Testis (tissue), 3 donors: ENCODE data around the gene ST7. TPM values are rescaled to one million over a fixed set of nuclear protein-coding genes. Genes with fewer than 3 reads are reported as not detected.
"Not testable (repeated sequence)": the region's sequence is repeated elsewhere in the genome, so short reads cannot be mapped to it uniquely, and the experiment has no call there.

Source experiments
- DNase-seq: peaks from one replicate; pipeline ENCODE4 v3.0.0-alpha.2; 2019
- H3K27ac ChIP-seq, 2 donors: fragments of 200-600 bp; sonication (generic); one replicate each; pipeline ENCODE4 v1.5.1; 2019
- H3K27me3 ChIP-seq: fragments of 200-600 bp; sonication (generic); one replicate; pipeline ENCODE4 v1.5.1; 2019
- H3K36me3 ChIP-seq: fragments of 200-600 bp; sonication (generic); one replicate; pipeline ENCODE4 v1.5.1; 2017; ENCODE audit warnings: low read depth; ENCODE audit errors: missing control alignments
- H3K4me1 ChIP-seq: fragments of 200-600 bp; sonication (generic); one replicate; pipeline ENCODE4 v1.5.1; 2019
- H3K4me3 ChIP-seq, 2 donors: fragments of 200-600 bp; sonication (generic); one replicate each; pipeline ENCODE4 v1.5.1; 2017 to 2019
- H3K9me3 ChIP-seq: fragments of 200-600 bp; sonication (generic); one replicate; pipeline ENCODE4 v1.5.1; 2017
- POLR2A ChIP-seq: fragments of 450-650 bp; IDR thresholded peaks from one replicate; pipeline ENCODE4 v1.6.1; 2017; ENCODE audit warnings: antibody characterized with exemption, mild to moderate bottlenecking, moderate library complexity
- WGBS, 2 donors: methylation state at CpG; one replicate each; pipeline ENCODE4 v1.1.5; 2018; 5-methylcytosine and 5-hydroxymethylcytosine counted together
- intact Hi-C: fragments of 100-400 bp; cut with DNase I; formaldehyde crosslinking; loops from one replicate; pipeline ENCODE4 v1.15.1; 2023; ENCODE audit warnings: low total_unique reads
- polyA plus RNA-seq: library from polyadenylated mRNA; stranded (reverse); fragments of 350-450 nt; fragmentation: Illumina TruSeq; extraction: RNeasy Lipid Tissue Mini Kit (QIAGEN cat#74804); gene quantifications from one replicate; pipeline ENCODE4 v1.2.3, GENCODE V29; 2014; ENCODE audit warnings: low read depth, low replicate concordance; ENCODE audit not compliant: insufficient read depth
- total RNA-seq, 2 donors: library from RNA; depleted of rRNA; stranded (reverse); fragments of >200 nt; gene quantifications; one replicate each; pipeline ENCODE4 v1.2.3, GENCODE V29; 2016
- TF ChIP-seq, protein P1 (sequence below), 3 experiments: fragments of 450-650 bp in 2 of 3; fragments of 200-600 bp in 1 of 3; sonication (generic) in 1 of 3; IDR thresholded peaks; one replicate each; pipeline ENCODE4 v1.5.1; 2016 to 2019; ENCODE audit warnings: antibody characterized with exemption in 3 of 3, mild to moderate bottlenecking in 2 of 3, moderate library complexity in 1 of 3

The ST7 gene
- total and polyA plus RNA-seq, 3 donors from 2014 or later: 15.9 to 25.3 (median 23.2) TPM

DNA sequence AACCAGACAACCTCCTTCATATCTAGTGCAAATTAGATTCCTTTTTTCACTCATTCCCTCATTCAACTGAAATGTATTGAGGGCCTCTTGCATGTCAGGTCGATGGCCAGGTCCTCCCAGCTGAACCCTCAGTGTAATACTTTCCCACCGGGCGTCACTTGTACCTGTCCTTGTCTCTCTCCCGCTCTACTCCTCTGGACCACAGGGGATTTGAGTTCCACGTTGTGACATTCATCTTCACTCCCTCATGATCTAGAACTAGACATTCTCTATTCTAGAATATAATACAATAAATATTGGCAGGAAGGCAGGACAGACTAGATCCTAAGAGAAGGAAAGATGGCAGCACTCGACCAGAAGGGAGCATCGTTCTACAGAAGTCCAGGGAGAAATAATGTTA, 285.6 kb downstream of the ST7 start:
- WGBS, 2 donors: 82 to 91% methylated on average over 7 of the region's 7 CpGs
- Histone ChIP-seq H3K4me3 (no peak overlapping the region), H3K27me3 (no peaks in the 10 kb centered on the region), H3K36me3 (no peaks in the 10 kb centered on the region), H3K9me3 (no peaks in the 10 kb centered on the region), H3K27ac (no peak overlapping the region), H3K4me1 (no peaks in the 10 kb centered on the region)
- no peak for TF ChIP-seq POLR2A
- TF ChIP-seq, protein P1, sequence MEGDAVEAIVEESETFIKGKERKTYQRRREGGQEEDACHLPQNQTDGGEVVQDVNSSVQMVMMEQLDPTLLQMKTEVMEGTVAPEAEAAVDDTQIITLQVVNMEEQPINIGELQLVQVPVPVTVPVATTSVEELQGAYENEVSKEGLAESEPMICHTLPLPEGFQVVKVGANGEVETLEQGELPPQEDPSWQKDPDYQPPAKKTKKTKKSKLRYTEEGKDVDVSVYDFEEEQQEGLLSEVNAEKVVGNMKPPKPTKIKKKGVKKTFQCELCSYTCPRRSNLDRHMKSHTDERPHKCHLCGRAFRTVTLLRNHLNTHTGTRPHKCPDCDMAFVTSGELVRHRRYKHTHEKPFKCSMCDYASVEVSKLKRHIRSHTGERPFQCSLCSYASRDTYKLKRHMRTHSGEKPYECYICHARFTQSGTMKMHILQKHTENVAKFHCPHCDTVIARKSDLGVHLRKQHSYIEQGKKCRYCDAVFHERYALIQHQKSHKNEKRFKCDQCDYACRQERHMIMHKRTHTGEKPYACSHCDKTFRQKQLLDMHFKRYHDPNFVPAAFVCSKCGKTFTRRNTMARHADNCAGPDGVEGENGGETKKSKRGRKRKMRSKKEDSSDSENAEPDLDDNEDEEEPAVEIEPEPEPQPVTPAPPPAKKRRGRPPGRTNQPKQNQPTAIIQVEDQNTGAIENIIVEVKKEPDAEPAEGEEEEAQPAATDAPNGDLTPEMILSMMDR (IDR thresholded peaks at IDR 0.05): no peak
- no peak for DNase-seq
- intact Hi-C loops: no loop called here

DNA sequence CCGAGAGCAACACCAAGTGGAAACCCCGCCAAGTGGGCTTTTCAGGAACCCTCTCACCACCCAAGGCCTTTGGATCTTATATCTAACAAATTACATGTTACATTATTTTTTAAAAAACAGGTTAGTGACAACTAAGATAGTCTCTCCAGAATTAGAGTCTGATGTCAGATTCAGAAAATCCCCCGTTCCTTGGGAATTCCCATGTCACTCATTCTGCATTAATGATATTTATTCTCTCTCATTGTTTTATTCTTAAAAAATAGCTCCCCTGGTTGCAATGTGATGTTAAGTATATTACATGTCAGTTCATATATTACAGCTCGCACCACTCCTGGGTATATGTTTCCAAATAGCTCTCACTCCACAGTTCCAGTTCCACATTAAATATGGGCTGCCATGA, 287.8 kb downstream of the ST7 start:
- TF ChIP-seq POLR2A: no peak
- TF ChIP-seq, protein P1 (IDR thresholded peaks at IDR 0.05): no peak
- H3K27me3 ChIP-seq: no peaks in the 10 kb centered on the region
- no peak overlapping the region for H3K27ac ChIP-seq
- H3K4me3 ChIP-seq: no peak overlapping the region
- no peaks in the 10 kb centered on the region for H3K4me1 ChIP-seq
- 91 to 96% methylated on average over 4 of the region's 4 CpGs for WGBS, 2 donors
- intact Hi-C loops: no loop called here
- no peaks in the 10 kb centered on the region for H3K36me3 ChIP-seq
- DNase-seq: no peak
- H3K9me3 ChIP-seq: no peaks in the 10 kb centered on the region

DNA sequence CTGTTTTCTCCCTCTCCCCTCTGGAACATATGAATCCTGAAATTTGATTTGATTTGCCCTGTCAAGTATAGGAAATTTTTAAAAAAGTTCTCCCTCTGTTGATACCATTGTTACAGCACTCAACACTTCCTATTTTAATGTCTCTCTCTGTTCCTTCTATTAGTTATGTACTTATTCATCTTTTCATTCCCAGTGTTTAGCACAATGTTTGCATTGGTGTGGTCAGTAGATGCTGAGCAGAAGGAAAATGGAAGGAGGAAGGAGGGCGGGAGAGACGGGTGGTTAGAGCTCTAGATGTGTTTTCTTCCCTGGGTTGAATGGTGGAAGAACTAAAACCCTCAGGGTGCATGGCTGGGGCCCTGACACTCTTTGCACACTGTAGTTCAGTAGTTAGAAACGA, 290.1 kb downstream of the ST7 start:
- no peak for DNase-seq
- Histone ChIP-seq H3K36me3 (no peaks in the 10 kb centered on the region), H3K4me1 (no peaks in the 10 kb centered on the region), H3K27me3 (no peaks in the 10 kb centered on the region), H3K9me3 (no peaks in the 10 kb centered on the region), H3K27ac (no peak overlapping the region), H3K4me3 (no peak overlapping the region)
- no peak for TF ChIP-seq POLR2A
- TF ChIP-seq, protein P1 (IDR thresholded peaks at IDR 0.05): no peak
- intact Hi-C loops: no loop called here
- WGBS, 2 donors: 80 to 84% methylated on average over 3 of the region's 3 CpGs

DNA sequence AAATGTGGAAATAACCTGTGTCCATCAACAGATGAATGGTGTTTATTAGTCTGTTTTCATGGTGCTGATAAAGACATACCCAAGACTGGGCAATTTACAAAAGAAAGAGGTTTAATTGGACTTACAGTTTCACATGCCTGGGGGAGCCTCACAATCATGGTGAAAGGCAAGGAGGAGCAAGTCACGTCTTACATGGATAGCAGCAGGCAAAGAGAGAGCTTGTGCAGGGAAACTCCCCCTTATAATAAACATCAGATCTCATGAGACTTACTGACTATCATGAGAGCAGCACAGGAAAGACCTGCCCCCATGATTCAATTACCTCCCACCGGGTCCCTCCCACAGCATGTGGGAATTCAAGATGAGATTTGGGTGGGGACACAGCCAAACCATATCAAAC, 292.4 kb downstream of the ST7 start:
- H3K36me3 ChIP-seq, H3K9me3 ChIP-seq, H3K4me3 ChIP-seq, H3K4me1 ChIP-seq, H3K27ac ChIP-seq, DNase-seq, intact Hi-C loops, H3K27me3 ChIP-seq: not testable (repeated sequence)
- 69 to 80% methylated on average over 2 of the region's 2 CpGs for WGBS, 2 donors

DNA sequence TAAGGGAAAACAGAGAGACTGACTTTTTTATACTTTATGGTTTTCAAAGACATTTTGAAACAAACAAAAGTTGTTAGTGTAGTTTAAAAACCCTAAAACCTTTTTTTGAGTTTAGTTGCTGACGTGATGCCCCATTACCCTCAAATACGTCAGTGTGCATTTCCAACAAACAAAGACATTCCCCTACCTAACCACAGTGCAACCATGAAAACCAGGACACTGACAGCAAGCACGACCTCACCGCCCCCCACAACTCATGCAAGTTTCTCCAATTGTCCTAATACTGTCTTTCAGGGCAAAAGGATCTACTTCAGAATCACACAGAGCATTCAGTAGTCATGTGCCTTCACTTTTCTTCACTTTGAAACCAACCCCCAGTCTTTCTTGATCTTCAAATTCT, 294.5 kb downstream of the ST7 start:
- H3K36me3 ChIP-seq: no peaks in the 10 kb centered on the region
- DNase-seq: no peak
- 79 to 81% methylated on average over 4 of the region's 4 CpGs for WGBS, 2 donors
- TF ChIP-seq POLR2A: no peak
- TF ChIP-seq, protein P1 (IDR thresholded peaks at IDR 0.05): no peak
- intact Hi-C loops: no loop called here
- no peaks in the 10 kb centered on the region for H3K4me1 ChIP-seq
- no peaks in the 10 kb centered on the region for H3K9me3 ChIP-seq
- no peak overlapping the region for H3K27ac ChIP-seq
- H3K27me3 ChIP-seq: no peaks in the 10 kb centered on the region
- no peak overlapping the region for H3K4me3 ChIP-seq
